SU-DHL-6 (cell line): Measurements from ENCODE around the gene ZNF276.

Source experiments
- H2AFZ ChIP-seq: fragments of 200-600 bp; sonication (generic); 2 replicates; pipeline ENCODE4 v1.6.1; 2014; ENCODE audit warnings: low read depth, mild to moderate bottlenecking, moderate library complexity, mixed read lengths, antibody characterized with exemption, low read length; ENCODE audit not compliant: severe bottlenecking
- H3F3A ChIP-seq: fragments of 200-600 bp; shearing (Covaris generic); 2 replicates; pipeline ENCODE4 v1.6.0; 2016; ENCODE audit warnings: antibody characterized with exemption, mild to moderate bottlenecking; ENCODE audit not compliant: insufficient read depth
- H3K27ac ChIP-seq: fragments of 200-600 bp; sonication (generic); 2 replicates; pipeline ENCODE4 v1.5.1; 2016; ENCODE audit warnings: low read depth, mild to moderate bottlenecking, low read length, moderate library complexity, mixed read lengths
- H3K27me3 ChIP-seq: fragments of 200-600 bp; sonication (generic), shearing (Covaris generic); 2 replicates; pipeline ENCODE4 v1.6.0; 2014; ENCODE audit warnings: mild to moderate bottlenecking, low read length
- H3K36me3 ChIP-seq: fragments of 200-600 bp; sonication (generic); 2 replicates; pipeline ENCODE4 v1.6.1; 2014; ENCODE audit warnings: mild to moderate bottlenecking, low read length, mixed read lengths
- H3K4me2 ChIP-seq: fragments of 300-600, 200-600 bp; shearing (Covaris generic), sonication (generic); 2 replicates; pipeline ENCODE4 v1.6.0; 2014; ENCODE audit warnings: low read length, low read depth, mild to moderate bottlenecking; ENCODE audit not compliant: poor library complexity, severe bottlenecking
- H3K4me3 ChIP-seq: fragments of 200-600 bp; sonication (generic); 2 replicates; pipeline ENCODE4 v1.5.1; 2014; ENCODE audit warnings: antibody characterized with exemption, low read length, mild to moderate bottlenecking, mixed read lengths; ENCODE audit not compliant: insufficient read depth, poor library complexity, severe bottlenecking
- H3K79me2 ChIP-seq: fragments of 200-600 bp; sonication (generic); 2 replicates; pipeline ENCODE4 v1.6.1; 2014; ENCODE audit warnings: mild to moderate bottlenecking, low read length, moderate library complexity; ENCODE audit not compliant: insufficient read depth
- H3K9ac ChIP-seq: fragments of 200-600 bp; sonication (generic); 2 replicates; pipeline ENCODE4 v1.7.0; 2014; ENCODE audit warnings: mild to moderate bottlenecking, low read length
- H3K9me2 ChIP-seq: fragments of 200-600 bp; sonication (generic); replicated peaks from 2 replicates; pipeline ENCODE4 v1.6.1; 2014; ENCODE audit warnings: low read length; ENCODE audit not compliant: insufficient read depth
- H3K9me3 ChIP-seq: fragments of 200-600 bp; sonication (generic); 2 replicates; pipeline ENCODE4 v1.6.1; 2014; ENCODE audit warnings: low read length, mixed read lengths; ENCODE audit not compliant: insufficient read depth
- H4K20me1 ChIP-seq: fragments of 200-600 bp; sonication (generic); 2 replicates; pipeline ENCODE4 v1.6.1; 2014; ENCODE audit warnings: low read depth, mild to moderate bottlenecking, antibody characterized with exemption, low read length, moderate library complexity, mixed read lengths
- EZH2phosphoT487 ChIP-seq: fragments of 200-600 bp; sonication (generic), shearing (Covaris generic); conservative IDR thresholded peaks from 2 replicates; pipeline ENCODE4 v1.6.1; 2018; ENCODE audit warnings: mild to moderate bottlenecking, antibody characterized with exemption, low read length, moderate library complexity, mixed read lengths
- TF ChIP-seq, protein P1 (sequence below): fragments of 200-600 bp; sonication (generic); IDR thresholded peaks from one replicate; pipeline ENCODE4 v1.5.1; 2017; ENCODE audit warnings: antibody characterized with exemption, mild to moderate bottlenecking, low read length, moderate library complexity; ENCODE audit not compliant: insufficient read depth, poor library complexity, severe bottlenecking

Gene ZNF276

DNA sequence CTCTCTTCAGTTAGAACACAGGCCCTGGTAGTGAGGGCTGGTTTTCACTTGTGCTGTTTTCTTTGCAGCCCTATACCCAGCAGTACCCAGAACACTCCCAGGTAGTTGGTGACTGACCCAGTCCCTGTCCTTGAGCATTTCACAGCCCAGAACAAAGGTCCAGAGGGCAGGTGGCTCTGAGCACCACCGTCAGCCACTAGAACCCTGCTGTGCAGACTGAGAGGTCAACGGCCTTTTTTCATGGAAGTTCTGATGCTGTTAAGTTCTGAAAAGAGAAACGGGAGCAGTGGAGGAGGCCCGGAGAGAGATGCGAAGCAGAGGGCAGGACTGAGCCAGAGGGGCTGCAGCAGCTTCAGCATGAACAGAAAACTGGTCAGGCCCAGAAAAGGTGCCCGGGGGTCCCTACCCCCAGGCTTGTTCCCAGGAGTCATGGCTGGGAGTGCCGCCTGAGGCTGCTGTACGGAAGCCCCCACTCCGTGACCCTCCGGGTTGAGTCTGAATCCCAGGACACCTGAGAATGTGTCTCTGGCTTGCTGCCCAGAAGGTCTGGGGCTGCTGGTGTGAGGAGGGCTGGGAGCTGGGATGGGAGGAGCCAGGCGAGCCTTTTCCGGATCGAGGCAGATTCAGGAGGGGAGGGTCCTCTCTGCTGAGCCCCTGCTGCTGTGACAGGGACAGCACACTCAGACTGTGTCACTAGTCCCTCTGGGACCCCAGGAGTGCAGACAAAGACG, 8.7 kb downstream of the ZNF276 start:
- H3K27ac ChIP-seq: no peak overlapping the region
- TF ChIP-seq EZH2phosphoT487: no peak
- TF ChIP-seq, protein P1, sequence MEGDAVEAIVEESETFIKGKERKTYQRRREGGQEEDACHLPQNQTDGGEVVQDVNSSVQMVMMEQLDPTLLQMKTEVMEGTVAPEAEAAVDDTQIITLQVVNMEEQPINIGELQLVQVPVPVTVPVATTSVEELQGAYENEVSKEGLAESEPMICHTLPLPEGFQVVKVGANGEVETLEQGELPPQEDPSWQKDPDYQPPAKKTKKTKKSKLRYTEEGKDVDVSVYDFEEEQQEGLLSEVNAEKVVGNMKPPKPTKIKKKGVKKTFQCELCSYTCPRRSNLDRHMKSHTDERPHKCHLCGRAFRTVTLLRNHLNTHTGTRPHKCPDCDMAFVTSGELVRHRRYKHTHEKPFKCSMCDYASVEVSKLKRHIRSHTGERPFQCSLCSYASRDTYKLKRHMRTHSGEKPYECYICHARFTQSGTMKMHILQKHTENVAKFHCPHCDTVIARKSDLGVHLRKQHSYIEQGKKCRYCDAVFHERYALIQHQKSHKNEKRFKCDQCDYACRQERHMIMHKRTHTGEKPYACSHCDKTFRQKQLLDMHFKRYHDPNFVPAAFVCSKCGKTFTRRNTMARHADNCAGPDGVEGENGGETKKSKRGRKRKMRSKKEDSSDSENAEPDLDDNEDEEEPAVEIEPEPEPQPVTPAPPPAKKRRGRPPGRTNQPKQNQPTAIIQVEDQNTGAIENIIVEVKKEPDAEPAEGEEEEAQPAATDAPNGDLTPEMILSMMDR: no peak

DNA sequence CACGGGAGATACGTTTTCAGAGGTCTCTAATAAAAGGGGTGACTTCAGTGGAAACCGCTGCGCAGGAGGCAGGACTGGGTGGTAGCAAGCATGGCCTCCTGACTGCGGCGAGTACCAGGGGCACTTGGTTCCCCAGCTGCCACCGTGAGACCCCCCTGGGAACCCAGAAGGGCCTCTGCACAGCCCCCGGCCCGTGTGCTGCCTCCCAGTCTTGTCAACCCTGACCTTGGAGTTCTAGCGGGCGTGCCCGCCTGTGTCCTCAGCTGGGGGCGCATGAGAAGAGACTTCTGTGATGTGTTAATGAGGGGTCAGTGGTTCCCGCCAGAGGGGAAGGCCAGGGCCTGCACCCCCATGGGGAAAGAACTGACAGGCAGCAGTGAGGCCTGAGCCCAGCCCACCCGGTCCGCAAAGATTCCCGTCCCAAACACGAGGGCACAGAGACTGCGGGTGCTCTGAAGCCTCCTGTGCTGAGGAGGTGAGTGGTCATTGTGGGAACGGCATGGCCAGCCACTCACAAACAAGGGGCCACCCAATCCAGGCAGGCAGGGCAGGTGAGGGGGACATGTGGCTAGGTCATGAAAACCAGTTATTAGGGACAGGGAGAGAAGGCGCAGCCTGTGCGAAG, 9.4 kb downstream of the ZNF276 start:
- H3K9me2 ChIP-seq: no peaks in the 10 kb centered on the region
- no peaks in the 10 kb centered on the region for H3K9me3 ChIP-seq
- H3K36me3 ChIP-seq: no peaks in the 10 kb centered on the region
- no peak overlapping the region for H3K9ac ChIP-seq
- no peak overlapping the region for H2AFZ ChIP-seq
- no peak overlapping the region for H3K4me3 ChIP-seq
- no peak overlapping the region for H3K4me2 ChIP-seq
- no peaks in the 10 kb centered on the region for H3K27me3 ChIP-seq
- no peaks in the 10 kb centered on the region for H3K79me2 ChIP-seq
- no peak overlapping the region for H3K27ac ChIP-seq
- 0 out of 2 replicates have a peak, but pooled peaks cover 2% of the 10 kb centered on the region for H4K20me1 ChIP-seq
- TF ChIP-seq, protein P1: no peak
- H3F3A ChIP-seq: peaks cover 7% of the 10 kb centered on the region; the same call in 1 of the 2 replicates

More for the DNA sequence above, 8.7 kb downstream of the ZNF276 start:
- no peaks in the 10 kb centered on the region for H3K9me2 ChIP-seq
- H3K27me3 ChIP-seq: no peaks in the 10 kb centered on the region
- H3K4me3 ChIP-seq: no peak overlapping the region
- no peaks in the 10 kb centered on the region for H4K20me1 ChIP-seq
- H3K36me3 ChIP-seq: no peaks in the 10 kb centered on the region
- no peak overlapping the region for H3K4me2 ChIP-seq
- no peak overlapping the region for H2AFZ ChIP-seq
- H3K79me2 ChIP-seq: no peaks in the 10 kb centered on the region
- H3K9ac ChIP-seq: no peak overlapping the region
- no peaks in the 10 kb centered on the region for H3K9me3 ChIP-seq
- peaks cover 7% of the 10 kb centered on the region; the same call in 1 of the 2 replicates for H3F3A ChIP-seq

DNA sequence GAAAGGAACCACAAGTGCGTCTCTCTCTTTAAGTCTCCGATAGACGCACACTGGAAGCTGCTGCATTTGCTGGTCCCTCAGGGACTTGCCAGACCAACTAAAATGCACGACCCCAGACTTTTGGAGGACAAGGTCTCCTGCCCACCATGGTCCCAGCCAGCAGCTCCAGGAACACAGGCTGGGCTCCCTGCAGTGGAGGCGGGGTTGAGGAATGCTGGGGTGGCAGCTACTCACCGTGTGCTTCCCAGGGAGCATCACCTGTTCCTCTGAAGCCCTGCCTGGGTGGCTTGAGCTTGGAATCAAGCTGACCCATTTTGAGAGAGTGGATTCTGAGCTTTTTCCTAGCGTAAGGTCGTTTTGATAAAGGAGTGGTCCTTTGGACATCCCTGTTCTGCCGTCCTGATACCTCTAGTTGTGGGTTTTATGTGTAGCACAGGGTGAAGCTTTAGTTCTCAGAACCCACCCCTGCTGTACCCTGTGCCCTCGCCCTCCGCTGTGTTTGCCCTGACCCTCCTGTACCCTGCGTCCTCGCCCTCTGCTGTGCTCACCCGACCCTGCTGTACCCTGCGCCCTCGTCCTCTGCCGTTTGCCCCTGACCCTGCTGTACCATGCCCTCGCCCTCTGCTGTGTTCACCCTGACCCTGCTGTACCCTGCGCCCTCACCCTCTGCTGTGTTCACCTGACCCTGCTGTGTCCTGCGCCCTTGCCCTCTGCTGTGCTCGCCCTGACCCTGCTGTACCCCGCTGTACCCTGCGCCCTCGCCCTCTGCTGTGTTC, 11.0 kb downstream of the ZNF276 start:
- H4K20me1 ChIP-seq: 0 out of 2 replicates have a peak, but pooled peaks cover 2% of the 10 kb centered on the region
- peaks cover 8% of the 10 kb centered on the region; the same call in 1 of the 2 replicates for H3K36me3 ChIP-seq

More for the DNA sequence above, 11.0 kb downstream of the ZNF276 start:
- no peak overlapping the region for H3K4me2 ChIP-seq
- no peak for TF ChIP-seq EZH2phosphoT487
- TF ChIP-seq, protein P1: no peak
- H3K9me2 ChIP-seq: no peaks in the 10 kb centered on the region
- H2AFZ ChIP-seq: no peak overlapping the region
- peaks cover 7% of the 10 kb centered on the region; the same call in 1 of the 2 replicates for H3F3A ChIP-seq
- H3K27ac ChIP-seq: no peak overlapping the region
- no peaks in the 10 kb centered on the region for H3K79me2 ChIP-seq
- H3K27me3 ChIP-seq: no peaks in the 10 kb centered on the region
- no peak overlapping the region for H3K4me3 ChIP-seq
- H3K9ac ChIP-seq: no peak overlapping the region
- H3K9me3 ChIP-seq: no peaks in the 10 kb centered on the region
